SK-N-SH (cell line): ENCODE measurements around the gene NPC1L1.

Experiments
- CHD2 ChIP-seq: fragments of 150-350 bp; IDR thresholded peaks from 2 replicates; pipeline ENCODE4 v1.6.1; 2018; ENCODE audit warnings: low read length; ENCODE audit not compliant: partially characterized antibody
- CTCF ChIP-seq: fragments of 200-600 bp; sonication (generic); IDR thresholded peaks from 2 replicates; pipeline ENCODE4 v1.6.1; 2017; ENCODE audit warnings: antibody characterized with exemption, mild to moderate bottlenecking, moderate library complexity
- EP300 ChIP-seq, 2 experiments: IDR thresholded peaks; 2 replicates each; pipeline versions ENCODE4 v1.4.0 to v1.6.1; 2012; ENCODE audit warnings: borderline replicate concordance in 1 of 2, low read depth in 1 of 2, low read length in 1 of 2
- FOXJ3 ChIP-seq: sonication (generic); formaldehyde crosslinking; IDR thresholded peaks from 2 replicates; pipeline ENCODE4 v1.5.1; 2020; ENCODE audit warnings: mild to moderate bottlenecking, missing genetic modification reagents
- IRF3 ChIP-seq: fragments of 150-350 bp; IDR thresholded peaks from 2 replicates; pipeline ENCODE4 v1.6.1; 2016; ENCODE audit warnings: mild to moderate bottlenecking, low read depth, low read length
- JUND ChIP-seq: IDR thresholded peaks from 2 replicates; pipeline ENCODE4 v1.4.0; 2012
- POLR2AphosphoS5 ChIP-seq: IDR thresholded peaks from 2 replicates; pipeline ENCODE4 v1.6.1; 2012; ENCODE audit warnings: low read depth, low read length
- RAD21 ChIP-seq: IDR thresholded peaks from 2 replicates; pipeline ENCODE4 v1.6.1; 2012; ENCODE audit warnings: mild to moderate bottlenecking, low read length
- RXRA ChIP-seq: IDR thresholded peaks from 2 replicates; pipeline ENCODE4 v1.4.0; 2012; ENCODE audit warnings: low read depth, mild to moderate bottlenecking, borderline replicate concordance
- SIN3A ChIP-seq: IDR thresholded peaks from 2 replicates; pipeline ENCODE4 v1.6.1; 2012; ENCODE audit warnings: low read depth, mild to moderate bottlenecking, low read length, moderate library complexity, borderline replicate concordance
- TAF1 ChIP-seq: IDR thresholded peaks from 2 replicates; pipeline ENCODE4 v1.6.1; 2012; ENCODE audit warnings: low read depth, mild to moderate bottlenecking, low read length, moderate library complexity, borderline replicate concordance
- USF1 ChIP-seq: IDR thresholded peaks from 2 replicates; pipeline ENCODE4 v1.4.0; 2012; ENCODE audit warnings: low read depth, borderline replicate concordance

- no peak for TF ChIP-seq CTCF
- no peak for TF ChIP-seq TAF1
- TF ChIP-seq CHD2 = no peak
- no peak for TF ChIP-seq POLR2AphosphoS5
- no peak for TF ChIP-seq RAD21
- no peak for TF ChIP-seq RXRA
- TF ChIP-seq EP300 (IDR thresholded peaks at IDR 0.05; ENCODE audit: borderline replicate concordance in 1 of 2, low read depth in 1 of 2, low read length in 1 of 2) = no peak
- TF ChIP-seq JUND = no peak
- no peak for TF ChIP-seq USF1
- TF ChIP-seq IRF3 = no peak
- no peak for TF ChIP-seq SIN3A
- no peak for TF ChIP-seq FOXJ3
Measured at GRCh38 chr7:44486693-44487092, 54.4 kb downstream of the NPC1L1 start.
